ENCODE results near the gene SCAPER.

DNA sequence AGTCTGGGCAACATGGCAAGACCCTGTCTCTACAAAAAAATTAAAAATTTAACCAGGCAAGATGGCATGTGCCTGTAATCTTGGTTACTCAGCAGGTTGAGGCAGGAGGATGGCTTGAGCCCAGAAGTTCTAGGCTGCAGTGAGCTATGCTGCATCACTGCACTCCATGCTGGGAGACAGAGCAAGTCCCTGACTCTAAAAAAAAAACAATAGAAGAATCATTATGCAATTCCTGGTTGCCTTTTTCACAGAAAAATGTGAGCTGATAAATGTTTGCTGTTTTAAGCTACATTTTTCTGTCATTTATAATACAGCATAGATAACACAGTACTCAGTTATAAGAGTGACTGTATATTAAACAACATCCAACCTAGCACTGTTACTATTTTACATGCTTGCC lies 148.8 kb downstream of the SCAPER start:
- TF ChIP-seq CTCF (IDR thresholded peaks at IDR 0.05) (no peak), EZH2 (IDR thresholded peaks at IDR 0.05; ENCODE audit: borderline replicate concordance, insufficient read depth, low read depth, low read length, poor library complexity, severe bottlenecking) (no peak)
